ENCODE data around the gene RRP1B.

DNA sequence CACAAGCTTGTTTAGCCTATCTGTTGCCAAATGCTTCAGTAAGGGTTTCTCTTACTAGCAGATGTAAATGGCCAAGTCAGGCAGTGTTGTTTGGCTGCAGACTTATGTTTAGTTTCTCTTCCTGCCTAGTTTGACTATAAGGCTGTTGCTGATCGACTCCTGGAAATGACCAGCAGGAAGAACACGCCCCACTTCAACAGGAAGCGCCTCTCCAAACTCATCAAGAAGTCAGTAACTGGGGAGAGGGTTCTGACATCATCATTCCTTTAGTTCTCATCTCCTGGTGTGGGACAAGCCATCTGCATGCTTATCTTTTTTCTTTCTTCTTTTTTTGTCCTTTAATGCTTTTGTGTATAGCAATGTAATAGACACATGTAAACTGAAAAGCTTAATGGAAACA lies 25.1 kb downstream of the RRP1B start:
- TF ChIP-seq, protein P1, sequence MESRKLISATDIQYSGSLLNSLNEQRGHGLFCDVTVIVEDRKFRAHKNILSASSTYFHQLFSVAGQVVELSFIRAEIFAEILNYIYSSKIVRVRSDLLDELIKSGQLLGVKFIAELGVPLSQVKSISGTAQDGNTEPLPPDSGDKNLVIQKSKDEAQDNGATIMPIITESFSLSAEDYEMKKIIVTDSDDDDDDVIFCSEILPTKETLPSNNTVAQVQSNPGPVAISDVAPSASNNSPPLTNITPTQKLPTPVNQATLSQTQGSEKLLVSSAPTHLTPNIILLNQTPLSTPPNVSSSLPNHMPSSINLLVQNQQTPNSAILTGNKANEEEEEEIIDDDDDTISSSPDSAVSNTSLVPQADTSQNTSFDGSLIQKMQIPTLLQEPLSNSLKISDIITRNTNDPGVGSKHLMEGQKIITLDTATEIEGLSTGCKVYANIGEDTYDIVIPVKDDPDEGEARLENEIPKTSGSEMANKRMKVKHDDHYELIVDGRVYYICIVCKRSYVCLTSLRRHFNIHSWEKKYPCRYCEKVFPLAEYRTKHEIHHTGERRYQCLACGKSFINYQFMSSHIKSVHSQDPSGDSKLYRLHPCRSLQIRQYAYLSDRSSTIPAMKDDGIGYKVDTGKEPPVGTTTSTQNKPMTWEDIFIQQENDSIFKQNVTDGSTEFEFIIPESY (IDR thresholded peaks at IDR 0.05): no peak
- TF ChIP-seq CTCF (IDR thresholded peaks at IDR 0.05; ENCODE audit: low read depth, low read length, missing input control) (no peak), RAD21 (IDR thresholded peaks at IDR 0.05) (no peak), REST (IDR thresholded peaks at IDR 0.05) (no peak), FOXA1 (IDR thresholded peaks at IDR 0.05) (no peak), EGR1 (IDR thresholded peaks at IDR 0.05; ENCODE audit: low read depth in 2 of 2) (no peak), YY1 (IDR thresholded peaks at IDR 0.05) (no peak), GABPA (IDR thresholded peaks at IDR 0.05 in 1 of 2, conservative IDR thresholded peaks at IDR 0.05 in 1 of 2) (no peak), SP1 (IDR thresholded peaks at IDR 0.05) (no peak), JUND (IDR thresholded peaks at IDR 0.05) (no peak), HNF4A (conservative IDR thresholded peaks at IDR 0.05) (no peak)
- TF ChIP-seq, protein P2, sequence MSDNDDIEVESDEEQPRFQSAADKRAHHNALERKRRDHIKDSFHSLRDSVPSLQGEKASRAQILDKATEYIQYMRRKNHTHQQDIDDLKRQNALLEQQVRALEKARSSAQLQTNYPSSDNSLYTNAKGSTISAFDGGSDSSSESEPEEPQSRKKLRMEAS (IDR thresholded peaks at IDR 0.05): no peak
- TF ChIP-seq, protein P3, sequence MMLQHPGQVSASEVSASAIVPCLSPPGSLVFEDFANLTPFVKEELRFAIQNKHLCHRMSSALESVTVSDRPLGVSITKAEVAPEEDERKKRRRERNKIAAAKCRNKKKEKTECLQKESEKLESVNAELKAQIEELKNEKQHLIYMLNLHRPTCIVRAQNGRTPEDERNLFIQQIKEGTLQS (IDR thresholded peaks at IDR 0.05): no peak

All from liver (tissue), 3 donors.